BJ (cell line): Measurements from ENCODE around the gene CNKSR2. TPM values are rescaled to one million over a fixed set of nuclear protein-coding genes. Genes with fewer than 3 reads are reported as not detected.

Source experiments
- CTCF ChIA-PET: fragments of 350-600 bp; formaldehyde crosslinking; extraction: SDS; loops from one replicate; lab custom pipeline; 2021; ENCODE audit warnings: antibody characterized with exemption, inconsistent platforms; lab: Yijun Ruan, JAX
- POLR2A ChIA-PET: fragments of 300-600 bp; sonication (Branson Sonifier 250); formaldehyde crosslinking; extraction: SDS; loops from one replicate; lab custom pipeline; 2021; ENCODE audit warnings: antibody characterized with exemption; lab: Charles Lee
- DNase-seq: peaks from one replicate; pipeline ENCODE4 v3.0.0-alpha.2; 2011; ENCODE audit warnings: low read depth
- H3K27me3 ChIP-seq: 2 replicates; pipeline ENCODE4 v1.6.0; 2011; ENCODE audit warnings: low read length; ENCODE audit not compliant: control insufficient read depth, insufficient read depth
- H3K36me3 ChIP-seq: 2 replicates; pipeline ENCODE4 v1.5.1; 2011; ENCODE audit warnings: low read length; ENCODE audit not compliant: control insufficient read depth, insufficient read depth
- H3K4me3 ChIP-seq: 2 replicates; pipeline ENCODE4 v1.5.1; 2011; ENCODE audit warnings: low read depth, mild to moderate bottlenecking, control low read depth, low read length
- polyA plus RNA-seq: library from polyadenylated mRNA; depleted of rRNA; stranded (reverse); fragments of >200 nt; gene quantifications from 2 replicates; pipeline ENCODE4 v1.2.3, GENCODE V29; 2011
- TF ChIP-seq, protein P1 (sequence below): IDR thresholded peaks from 2 replicates; pipeline ENCODE4 v1.5.1; 2011; ENCODE audit warnings: low read depth, mild to moderate bottlenecking, control low read depth, inconsistent platforms, low read length, moderate library complexity; ENCODE audit not compliant: insufficient read depth

CNKSR2 gene
- polyA plus RNA-seq, 1 experiment, result 0.32 TPM

DNA sequence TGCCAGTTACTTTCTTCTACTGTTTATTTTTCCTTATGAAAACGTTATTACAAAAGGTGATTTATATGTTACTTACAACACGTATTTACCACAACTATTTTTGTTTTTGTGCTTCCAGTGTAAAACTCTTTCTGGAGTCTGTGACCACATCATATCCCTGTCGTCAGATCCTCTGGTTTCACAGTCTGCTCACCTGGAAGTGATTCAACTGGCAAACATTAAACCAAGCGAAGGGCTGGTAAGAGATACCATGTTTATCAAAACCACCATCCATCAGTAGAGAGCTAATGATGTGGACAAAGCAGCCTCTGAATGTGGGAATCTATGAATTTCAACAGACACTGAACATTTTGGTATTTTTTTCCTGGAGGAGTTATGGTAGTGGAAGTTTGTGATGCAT lies 116.1 kb downstream of the CNKSR2 start:
- TF ChIP-seq, protein P1, sequence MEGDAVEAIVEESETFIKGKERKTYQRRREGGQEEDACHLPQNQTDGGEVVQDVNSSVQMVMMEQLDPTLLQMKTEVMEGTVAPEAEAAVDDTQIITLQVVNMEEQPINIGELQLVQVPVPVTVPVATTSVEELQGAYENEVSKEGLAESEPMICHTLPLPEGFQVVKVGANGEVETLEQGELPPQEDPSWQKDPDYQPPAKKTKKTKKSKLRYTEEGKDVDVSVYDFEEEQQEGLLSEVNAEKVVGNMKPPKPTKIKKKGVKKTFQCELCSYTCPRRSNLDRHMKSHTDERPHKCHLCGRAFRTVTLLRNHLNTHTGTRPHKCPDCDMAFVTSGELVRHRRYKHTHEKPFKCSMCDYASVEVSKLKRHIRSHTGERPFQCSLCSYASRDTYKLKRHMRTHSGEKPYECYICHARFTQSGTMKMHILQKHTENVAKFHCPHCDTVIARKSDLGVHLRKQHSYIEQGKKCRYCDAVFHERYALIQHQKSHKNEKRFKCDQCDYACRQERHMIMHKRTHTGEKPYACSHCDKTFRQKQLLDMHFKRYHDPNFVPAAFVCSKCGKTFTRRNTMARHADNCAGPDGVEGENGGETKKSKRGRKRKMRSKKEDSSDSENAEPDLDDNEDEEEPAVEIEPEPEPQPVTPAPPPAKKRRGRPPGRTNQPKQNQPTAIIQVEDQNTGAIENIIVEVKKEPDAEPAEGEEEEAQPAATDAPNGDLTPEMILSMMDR, result no peak
- Histone ChIP-seq H3K27me3 (no peaks in the 10 kb centered on the region), H3K4me3 (no peak overlapping the region), H3K36me3 (no peaks in the 10 kb centered on the region)
- ChIA-PET CTCF (interaction anchor here (2.1 kb wide), 1 partner anchor 10 kb away, joined by 4 read pairs; no protein-coding TSS in a partner anchor), POLR2A (no interaction called here)
- DNase-seq, result no peak

DNA sequence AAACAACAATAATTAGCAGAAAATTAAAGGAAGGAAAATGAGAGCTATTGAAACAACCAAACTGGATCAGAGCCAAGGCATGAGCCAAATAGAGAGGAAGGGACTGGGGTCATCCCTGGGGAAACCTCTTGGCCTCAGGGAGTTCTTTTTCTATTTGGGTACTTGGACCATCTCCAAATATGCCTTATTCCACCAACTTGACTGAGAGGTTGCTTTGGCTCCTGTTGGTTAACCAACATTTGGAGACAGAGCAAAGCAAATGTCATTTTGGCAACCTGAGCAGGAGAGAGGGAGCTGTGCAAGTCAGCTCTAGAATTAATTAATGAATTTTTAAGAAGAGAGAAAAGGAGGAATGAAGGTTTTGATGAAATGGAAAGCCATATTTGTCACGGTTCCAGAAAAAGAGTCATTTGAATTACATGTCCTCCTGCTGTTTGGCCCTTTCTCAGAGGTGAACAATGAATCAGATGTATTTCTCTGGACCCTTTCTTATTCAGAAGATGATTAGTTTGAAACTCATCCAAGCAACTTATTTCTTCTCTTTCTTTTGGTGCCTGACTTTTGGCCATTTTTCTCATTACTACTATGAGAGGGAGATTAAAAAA lies 119.1 kb downstream of the CNKSR2 start:
- TF ChIP-seq, protein P1, result no peak
- H3K4me3 ChIP-seq, result no peak overlapping the region
- no peaks in the 10 kb centered on the region for H3K27me3 ChIP-seq
- POLR2A ChIA-PET, result no interaction called here
- no peaks in the 10 kb centered on the region for H3K36me3 ChIP-seq
- CTCF ChIA-PET, result interaction anchor here (0.7 to 1.5 kb wide), 2 partner anchors 13 to 123 kb away, joined by 3 to 5 read pairs; no protein-coding TSS in a partner anchor
- DNase-seq, result no peak

DNA sequence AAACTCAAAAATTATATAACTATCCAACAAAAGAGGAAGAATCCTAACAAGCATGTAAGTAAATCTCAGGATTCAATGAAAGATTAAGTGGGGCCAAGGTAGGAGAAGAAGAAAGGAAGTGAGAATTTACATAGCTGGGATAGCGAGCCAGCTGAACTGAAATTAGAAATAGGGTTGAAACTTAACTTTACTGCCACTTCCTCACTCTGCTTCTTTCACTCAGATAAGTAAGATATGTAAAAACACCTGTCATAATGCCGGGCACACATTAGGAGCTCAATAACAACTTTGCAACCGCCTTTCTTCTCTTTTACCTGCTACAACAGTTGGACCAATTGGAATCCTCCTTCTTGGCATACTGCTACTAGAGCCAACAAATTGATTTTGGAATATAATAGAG lies 129.4 kb downstream of the CNKSR2 start:
- ChIA-PET CTCF (no interaction called here), POLR2A (no interaction called here)
- H3K4me3 ChIP-seq, result no peak overlapping the region
- DNase-seq, result no peak
- TF ChIP-seq, protein P1, result no peak
- no peaks in the 10 kb centered on the region for H3K27me3 ChIP-seq
- H3K36me3 ChIP-seq, result no peaks in the 10 kb centered on the region

DNA sequence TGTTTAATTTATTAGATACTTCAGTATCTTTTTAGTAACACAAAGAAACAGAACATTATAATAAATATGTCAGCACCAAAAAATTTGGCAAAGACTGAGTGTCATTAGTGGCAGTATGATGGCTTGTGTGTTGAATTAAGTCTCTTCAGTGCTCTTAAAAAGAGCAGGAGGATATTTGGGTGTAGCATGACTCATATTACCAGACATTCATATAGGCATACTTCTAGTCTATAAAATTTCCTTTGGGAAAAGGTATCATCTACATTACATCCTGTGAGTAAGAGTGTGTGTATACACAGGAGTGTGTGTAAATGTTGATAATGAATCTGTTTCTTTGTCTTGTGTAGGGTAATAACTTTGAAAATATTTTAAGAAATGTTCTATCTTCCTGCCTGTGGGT lies 135.7 kb downstream of the CNKSR2 start:
- POLR2A ChIA-PET, result no interaction called here
- no peaks in the 10 kb centered on the region for H3K36me3 ChIP-seq
- CTCF ChIA-PET, result no interaction called here
- no peak overlapping the region for H3K4me3 ChIP-seq
- TF ChIP-seq, protein P1, result no peak
- H3K27me3 ChIP-seq, result no peaks in the 10 kb centered on the region
- peak; percentile 29 for DNase-seq

DNA sequence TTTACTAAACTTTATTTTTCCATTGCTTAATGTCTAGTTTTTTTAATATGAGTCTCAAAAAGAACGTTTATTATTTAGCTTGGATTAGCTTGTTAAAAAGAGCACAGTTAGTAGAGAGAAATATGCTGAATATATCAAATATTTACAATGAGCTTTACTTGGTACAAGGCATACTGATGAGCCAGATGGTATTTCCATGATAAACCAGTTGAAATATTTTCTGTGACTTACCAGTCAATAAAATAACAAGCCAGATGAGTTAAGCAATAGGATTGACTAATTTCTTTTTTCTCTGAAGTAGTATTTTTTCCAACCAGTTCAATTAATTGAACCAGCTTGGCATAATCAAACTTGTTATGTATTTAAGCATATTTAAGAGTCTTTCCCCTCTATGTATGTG lies 149.8 kb downstream of the CNKSR2 start:
- TF ChIP-seq, protein P1, result no peak
- Histone ChIP-seq H3K4me3 (no peak overlapping the region), H3K36me3 (no peaks in the 10 kb centered on the region), H3K27me3 (no peaks in the 10 kb centered on the region)
- ChIA-PET POLR2A (no interaction called here), CTCF (no interaction called here)
- peak; percentile 9 for DNase-seq
